ENCODE measurements around the gene CCDC149. TPM values are rescaled to one million over a fixed set of nuclear protein-coding genes. Genes with fewer than 3 reads are reported as not detected.

The CCDC149 gene
- polyA plus RNA-seq, 1 experiment = 13.9 TPM

DNA sequence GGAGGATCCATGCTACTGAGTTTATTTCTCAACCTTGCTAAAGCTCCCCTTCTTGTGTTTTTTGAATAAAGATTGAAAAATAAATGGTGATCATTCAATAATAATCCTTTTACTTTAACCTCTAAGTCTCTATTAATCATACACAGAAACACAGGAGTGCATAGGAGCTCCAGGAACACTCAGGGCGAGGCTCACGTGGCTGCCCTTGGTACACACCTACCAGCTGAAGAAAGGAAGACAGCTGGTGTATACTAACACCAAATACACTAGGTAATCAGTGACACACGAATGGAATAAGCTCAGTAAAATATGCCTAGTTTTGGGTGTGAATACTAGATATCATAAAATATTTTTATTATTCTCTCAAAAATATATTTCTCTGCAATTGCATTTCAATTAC is 26.2 kb downstream of the CCDC149 start:
- ChIA-PET POLR2A (no interaction called here), CTCF (interaction anchor here (0.6 kb wide), 1 partner anchor 22 kb away, joined by 5 read pairs; no protein-coding TSS in a partner anchor)
- DNase-seq (ENCODE audit: low read depth, low spot score) = no peak
- no peaks in the 10 kb centered on the region for H3K9me3 ChIP-seq (ENCODE audit: control insufficient read depth, insufficient read depth, low read length)
- no peak overlapping the region for H3K27ac ChIP-seq (ENCODE audit: low read depth, low read length)
- TF ChIP-seq, protein P1, sequence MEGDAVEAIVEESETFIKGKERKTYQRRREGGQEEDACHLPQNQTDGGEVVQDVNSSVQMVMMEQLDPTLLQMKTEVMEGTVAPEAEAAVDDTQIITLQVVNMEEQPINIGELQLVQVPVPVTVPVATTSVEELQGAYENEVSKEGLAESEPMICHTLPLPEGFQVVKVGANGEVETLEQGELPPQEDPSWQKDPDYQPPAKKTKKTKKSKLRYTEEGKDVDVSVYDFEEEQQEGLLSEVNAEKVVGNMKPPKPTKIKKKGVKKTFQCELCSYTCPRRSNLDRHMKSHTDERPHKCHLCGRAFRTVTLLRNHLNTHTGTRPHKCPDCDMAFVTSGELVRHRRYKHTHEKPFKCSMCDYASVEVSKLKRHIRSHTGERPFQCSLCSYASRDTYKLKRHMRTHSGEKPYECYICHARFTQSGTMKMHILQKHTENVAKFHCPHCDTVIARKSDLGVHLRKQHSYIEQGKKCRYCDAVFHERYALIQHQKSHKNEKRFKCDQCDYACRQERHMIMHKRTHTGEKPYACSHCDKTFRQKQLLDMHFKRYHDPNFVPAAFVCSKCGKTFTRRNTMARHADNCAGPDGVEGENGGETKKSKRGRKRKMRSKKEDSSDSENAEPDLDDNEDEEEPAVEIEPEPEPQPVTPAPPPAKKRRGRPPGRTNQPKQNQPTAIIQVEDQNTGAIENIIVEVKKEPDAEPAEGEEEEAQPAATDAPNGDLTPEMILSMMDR (IDR thresholded peaks at IDR 0.05; ENCODE audit: low read depth, low read length) = no peak
- H3K4me3 ChIP-seq (ENCODE audit: low read depth, low read length) = no peak overlapping the region
- no peaks in the 10 kb centered on the region for H3K27me3 ChIP-seq (ENCODE audit: control insufficient read depth, insufficient read depth, low read length)

DNA sequence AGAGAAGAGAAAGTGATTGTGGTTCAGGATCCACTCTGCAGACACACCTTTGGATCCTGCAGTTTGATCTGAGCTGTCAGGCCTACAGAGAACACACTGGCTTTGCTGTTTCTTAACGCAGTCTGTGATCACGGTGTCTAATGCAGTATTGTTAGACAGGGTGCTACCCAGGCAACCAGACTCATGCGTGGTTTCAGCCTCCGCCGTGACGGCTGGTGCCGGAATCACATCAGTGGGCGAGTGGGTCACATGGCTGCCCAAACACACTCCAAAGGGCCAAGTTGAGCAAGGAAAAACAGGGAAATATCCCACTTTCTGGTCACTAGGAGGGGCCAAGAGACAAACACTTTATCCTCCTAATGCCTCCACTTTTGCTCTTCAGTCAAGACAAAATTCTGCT is 27.5 kb downstream of the CCDC149 start:
- Histone ChIP-seq H3K27me3 (ENCODE audit: control insufficient read depth, insufficient read depth, low read length) (no peaks in the 10 kb centered on the region), H3K4me3 (ENCODE audit: low read depth, low read length) (no peak overlapping the region), H3K9me3 (ENCODE audit: control insufficient read depth, insufficient read depth, low read length) (no peaks in the 10 kb centered on the region), H3K27ac (ENCODE audit: low read depth, low read length) (no peak overlapping the region)
- DNase-seq (ENCODE audit: low read depth, low spot score) = no peak
- ChIA-PET POLR2A (no interaction called here), CTCF (interaction anchor here (1.0 kb wide), 1 partner anchor 95 kb away, joined by 3 read pairs; no protein-coding TSS in a partner anchor)
- TF ChIP-seq, protein P1 (IDR thresholded peaks at IDR 0.05; ENCODE audit: low read depth, low read length) = no peak

DNA sequence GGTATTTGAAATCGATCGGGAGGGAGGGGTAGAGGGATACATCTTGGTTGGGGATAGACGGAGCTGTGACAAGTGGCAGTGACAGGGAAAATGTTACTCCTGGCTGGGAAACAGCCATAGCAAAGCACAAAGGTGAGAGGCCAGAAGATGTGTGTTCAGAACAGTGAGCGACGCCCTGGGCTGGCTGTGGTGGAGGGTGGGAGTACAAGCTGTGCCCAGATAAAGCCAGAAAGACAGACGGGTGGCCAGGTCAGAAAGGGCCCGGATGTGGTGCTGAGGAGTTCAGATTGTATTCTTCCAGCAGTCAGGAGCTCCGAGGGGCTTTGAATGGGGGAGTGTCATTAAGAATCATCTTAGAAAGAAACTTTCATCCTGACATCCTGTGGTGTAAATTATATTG is 27.9 kb downstream of the CCDC149 start:
- POLR2A ChIA-PET = no interaction called here
- Histone ChIP-seq H3K27me3 (ENCODE audit: control insufficient read depth, insufficient read depth, low read length) (no peaks in the 10 kb centered on the region), H3K4me3 (ENCODE audit: low read depth, low read length) (no peak overlapping the region), H3K27ac (ENCODE audit: low read depth, low read length) (no peak overlapping the region), H3K9me3 (ENCODE audit: control insufficient read depth, insufficient read depth, low read length) (no peaks in the 10 kb centered on the region)
- TF ChIP-seq, protein P1 (IDR thresholded peaks at IDR 0.05; ENCODE audit: low read depth, low read length) = no peak
- DNase-seq (ENCODE audit: low read depth, low spot score) = no peak
- CTCF ChIA-PET = interaction anchor here (1.0 kb wide), 1 partner anchor 95 kb away, joined by 3 read pairs; no protein-coding TSS in a partner anchor

DNA sequence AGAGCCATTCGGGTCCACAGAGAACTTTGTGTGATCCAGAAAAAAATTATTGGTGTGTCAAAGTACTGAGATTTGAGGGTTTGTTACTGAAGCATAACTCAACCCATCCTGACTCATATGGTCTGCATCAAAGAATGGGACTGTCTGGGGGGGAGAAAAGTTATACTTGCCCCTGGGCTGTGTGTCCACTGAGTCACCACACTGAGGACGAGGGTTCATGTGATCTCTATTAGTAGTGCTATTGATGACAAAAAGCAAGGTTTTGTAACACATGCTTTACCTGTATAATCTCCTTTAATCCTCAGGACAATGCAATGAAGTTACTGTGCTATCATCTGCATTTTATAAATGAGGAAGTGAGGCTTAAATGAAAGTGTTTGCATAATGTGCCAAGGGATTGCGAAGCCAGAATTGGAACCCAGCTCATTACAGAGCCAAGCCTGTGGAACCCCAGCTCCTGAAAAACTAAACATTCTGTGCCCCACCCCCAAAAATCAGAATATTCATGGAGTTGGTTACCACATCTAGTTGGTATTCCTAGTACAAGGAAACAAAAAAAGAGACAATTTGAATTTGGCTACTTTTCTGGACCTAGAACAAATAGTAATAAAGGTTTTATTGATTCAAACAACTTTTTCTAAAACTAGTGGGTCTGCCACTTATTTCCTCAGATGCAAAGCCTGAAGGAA is 31.2 kb downstream of the CCDC149 start:
- Histone ChIP-seq H3K27ac (ENCODE audit: low read depth, low read length) (no peak overlapping the region), H3K9me3 (ENCODE audit: control insufficient read depth, insufficient read depth, low read length) (no peaks in the 10 kb centered on the region), H3K27me3 (ENCODE audit: control insufficient read depth, insufficient read depth, low read length) (no peaks in the 10 kb centered on the region), H3K4me3 (ENCODE audit: low read depth, low read length) (no peak overlapping the region)
- ChIA-PET CTCF (no interaction called here), POLR2A (no interaction called here)
- DNase-seq (ENCODE audit: low read depth, low spot score) = no peak
- TF ChIP-seq, protein P1 (IDR thresholded peaks at IDR 0.05; ENCODE audit: low read depth, low read length) = no peak

DNA sequence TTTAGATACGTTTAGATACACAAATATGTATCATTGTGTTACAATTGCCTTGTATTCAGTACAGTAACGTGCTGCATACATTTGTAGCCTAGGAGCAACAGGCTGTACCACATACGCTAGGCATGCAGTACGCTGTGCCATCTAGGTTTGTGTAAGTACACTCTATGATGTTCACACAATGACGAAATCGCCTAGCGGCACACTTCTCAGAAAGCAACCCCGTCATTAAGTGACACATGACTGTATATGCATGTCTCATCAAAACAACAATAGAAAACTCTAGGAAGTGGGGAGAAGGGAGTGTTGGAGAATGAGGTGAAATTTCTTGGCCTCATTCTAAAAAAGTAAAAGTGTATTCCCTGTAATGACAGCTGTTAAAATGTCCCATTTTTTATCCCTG is 32.7 kb downstream of the CCDC149 start:
- ChIA-PET POLR2A (interaction anchor here (0.5 kb wide), 1 partner anchor 122 kb away, joined by 3 read pairs; no protein-coding TSS in a partner anchor), CTCF (no interaction called here)
- no peak for DNase-seq (ENCODE audit: low read depth, low spot score)
- Histone ChIP-seq H3K27ac (ENCODE audit: low read depth, low read length) (no peak overlapping the region), H3K27me3 (ENCODE audit: control insufficient read depth, insufficient read depth, low read length) (no peaks in the 10 kb centered on the region), H3K4me3 (ENCODE audit: low read depth, low read length) (no peak overlapping the region), H3K9me3 (ENCODE audit: control insufficient read depth, insufficient read depth, low read length) (no peaks in the 10 kb centered on the region)
- TF ChIP-seq, protein P1 (IDR thresholded peaks at IDR 0.05; ENCODE audit: low read depth, low read length) = no peak
